IMR-90 (cell line): ENCODE measurements around the gene SSNA1. TPM values are rescaled to one million over a fixed set of nuclear protein-coding genes. Genes with fewer than 3 reads are reported as not detected.

Experiments
- ATAC-seq: fragments of 200-7000 bp; cut with Tn5 transposase; 2 replicates; pipeline ENCODE4 v1.9.1; 2020; ENCODE audit warnings: low read depth, mild to moderate bottlenecking, moderate library complexity
- BruUV-seq: library from RNA; stranded (reverse); fragments of 400-500 nt; replicated peaks from 2 replicates; lab custom pipeline; 2021; lab: Mats Ljungman, UMichigan
- CTCF ChIA-PET: fragments of 300-600 bp; formaldehyde crosslinking; extraction: SDS; loops from one replicate; lab custom pipeline; 2021; ENCODE audit warnings: antibody characterized with exemption; lab: Yijun Ruan, JAX
- POLR2A ChIA-PET: fragments of 300-600 bp; sonication (Branson Sonifier 250); formaldehyde crosslinking; loops from one replicate; lab custom pipeline; 2022; ENCODE audit warnings: antibody characterized with exemption; ENCODE audit not compliant: unreplicated experiment; lab: Charles Lee
- DNase-seq: peaks from one replicate; pipeline ENCODE4 v3.0.0; 2013
- H2AFZ ChIP-seq: replicated peaks from 2 replicates; pipeline ENCODE3; 2013; ENCODE audit warnings: low read length, mild to moderate bottlenecking; ENCODE audit not compliant: poor library complexity
- H2AK5ac ChIP-seq: 2 replicates; pipeline ENCODE4 v1.6.1; 2013; ENCODE audit warnings: low read depth, low read length, inconsistent platforms
- H2AK9ac ChIP-seq: replicated peaks from 2 replicates; pipeline ENCODE3; 2013; ENCODE audit warnings: mild to moderate bottlenecking, low read depth, low read length, moderate library complexity; ENCODE audit not compliant: poor library complexity
- H2BK120ac ChIP-seq: 2 replicates; pipeline ENCODE4 v1.6.1; 2013; ENCODE audit warnings: low read depth, low read length, inconsistent platforms
- H2BK15ac ChIP-seq: 3 replicates; pipeline ENCODE4 v1.6.1; 2013; ENCODE audit warnings: low read depth, low read length, inconsistent platforms
- H2BK20ac ChIP-seq: 2 replicates; pipeline ENCODE4 v1.6.1; 2013; ENCODE audit warnings: low read depth, mild to moderate bottlenecking, inconsistent platforms, low read length, moderate library complexity
- H2BK5ac ChIP-seq: 2 replicates; pipeline ENCODE4 v1.6.1; 2013; ENCODE audit warnings: mild to moderate bottlenecking, low read depth, low read length, inconsistent platforms; ENCODE audit not compliant: poor library complexity, severe bottlenecking
- H3K14ac ChIP-seq: replicated peaks from 2 replicates; pipeline ENCODE4 v1.6.1; 2013; ENCODE audit warnings: low read depth, low read length, inconsistent platforms
- H3K18ac ChIP-seq: 2 replicates; pipeline ENCODE4 v1.6.1; 2013; ENCODE audit warnings: low read depth, low read length, control low read depth
- H3K23ac ChIP-seq: 2 replicates; pipeline ENCODE4 v1.6.1; 2013; ENCODE audit warnings: low read depth, low read length, inconsistent platforms
- H3K27ac ChIP-seq: 2 replicates; pipeline ENCODE4 v1.5.1; 2013; ENCODE audit warnings: mild to moderate bottlenecking, control low read depth, low read length; ENCODE audit not compliant: insufficient read depth
- H3K27me3 ChIP-seq: 2 replicates; pipeline ENCODE4 v1.6.1; 2013; ENCODE audit warnings: low read length; ENCODE audit not compliant: control insufficient read depth, insufficient read depth
- H3K36me3 ChIP-seq: 2 replicates; pipeline ENCODE4 v1.6.1; 2013; ENCODE audit warnings: low read length, mixed read lengths; ENCODE audit not compliant: control insufficient read depth, insufficient read depth
- H3K4ac ChIP-seq: 2 replicates; pipeline ENCODE4 v1.6.1; 2013; ENCODE audit warnings: low read depth, low read length, inconsistent platforms
- H3K4me1 ChIP-seq: 2 replicates; pipeline ENCODE4 v1.6.1; 2013; ENCODE audit warnings: low read length, mixed read lengths; ENCODE audit not compliant: control insufficient read depth, insufficient read depth
- H3K4me2 ChIP-seq: 2 replicates; pipeline ENCODE4 v1.6.1; 2013; ENCODE audit warnings: low read depth, mild to moderate bottlenecking, control low read depth, low read length, moderate library complexity
- H3K4me3 ChIP-seq: 2 replicates; pipeline ENCODE4 v1.5.1; 2013; ENCODE audit warnings: low read depth, mild to moderate bottlenecking, control low read depth, low read length, moderate library complexity; ENCODE audit not compliant: insufficient read depth
- H3K56ac ChIP-seq: 2 replicates; pipeline ENCODE4 v1.6.1; 2013; ENCODE audit warnings: low read length, inconsistent platforms; ENCODE audit not compliant: insufficient read depth; ENCODE audit errors: extremely low read depth
- H3K79me1 ChIP-seq, 2 experiments: 2 replicates each; pipeline ENCODE4 v1.6.1; 2013; ENCODE audit warnings: low read length in 2 of 2, inconsistent platforms in 1 of 2, low read depth in 1 of 2
- H3K9ac ChIP-seq: 2 replicates; pipeline ENCODE4 v1.6.1; 2013; ENCODE audit warnings: low read depth, low read length, control low read depth
- H3K9me1 ChIP-seq: 2 replicates; pipeline ENCODE4 v1.6.1; 2013; ENCODE audit warnings: low read length, inconsistent platforms; ENCODE audit not compliant: insufficient read depth
- H3K9me3 ChIP-seq: 2 replicates; pipeline ENCODE4 v1.6.1; 2013; ENCODE audit warnings: low read length; ENCODE audit not compliant: control insufficient read depth, insufficient read depth
- H4K20me1 ChIP-seq: 2 replicates; pipeline ENCODE4 v1.6.1; 2013; ENCODE audit warnings: low read length, inconsistent platforms; ENCODE audit not compliant: insufficient read depth
- H4K5ac ChIP-seq: 2 replicates; pipeline ENCODE4 v1.6.1; 2013; ENCODE audit warnings: mild to moderate bottlenecking, low read depth, low read length, control low read depth
- H4K8ac ChIP-seq, 2 experiments: 2 replicates each; pipeline ENCODE4 v1.6.1; 2013; ENCODE audit warnings: low read depth in 2 of 2, low read length in 2 of 2, control low read depth in 1 of 2, inconsistent platforms in 1 of 2
- H4K91ac ChIP-seq: 2 replicates; pipeline ENCODE4 v1.6.1; 2013; ENCODE audit warnings: low read depth, low read length, inconsistent platforms; ENCODE audit not compliant: insufficient read depth
- RAD21 ChIP-seq: IDR thresholded peaks from 2 replicates; pipeline ENCODE4 v1.6.1; 2012; ENCODE audit warnings: low read length, improper control_type of control experiment
- RFX5 ChIP-seq: IDR thresholded peaks from 2 replicates; pipeline ENCODE4 v1.8.0; 2012; ENCODE audit warnings: low read depth, mild to moderate bottlenecking, low read length, moderate library complexity
- WGBS, 2 experiments: methylation state at CpG; one replicate each; pipeline versions ENCODE4 v1.1.5 to v1.1.7; 2013; ENCODE audit warnings: missing lambda C conversion rate in 2 of 2; ENCODE audit not compliant: insufficient read length in 1 of 2; ENCODE audit errors: extremely low coverage in 2 of 2; 5-methylcytosine and 5-hydroxymethylcytosine counted together
- dilution Hi-C: fragments of 300-500 bp; cut with HindIII; formaldehyde crosslinking; loops from one replicate; pipeline ENCODE4 v1.14.3; 2018; ENCODE audit warnings: low sequenced_read_pairs; ENCODE audit not compliant: unreplicated experiment
- in situ Hi-C: fragments of 300-500 bp; cut with MboI; formaldehyde crosslinking; loops from 3 replicates; pipeline ENCODE4 v1.14.3; 2019; ENCODE audit warnings: low sequenced_read_pairs, inconsistent platforms, mixed read lengths
- intact Hi-C: fragments of 100-400 bp; cut with micrococcal nuclease; formaldehyde crosslinking; loops from 2 replicates; pipeline ENCODE4 v1.10.0; 2022
- polyA plus RNA-seq, 3 experiments: library from polyadenylated mRNA; depleted of rRNA; stranded (reverse); fragments of >200 nt; gene quantifications; 2 replicates each; pipeline ENCODE4 v1.2.3, GENCODE V29; 2012; ENCODE audit warnings: low replicate concordance in 1 of 3
- total RNA-seq: library from RNA; depleted of rRNA; stranded (reverse); fragments of >200 nt; gene quantifications from 2 replicates; pipeline ENCODE4 v1.2.3, GENCODE V29; 2012

Gene SSNA1
- total and polyA plus RNA-seq, 2 of the 4 experiments (the other 2 are of a cell fraction) = 55.7 to 86.7 TPM

DNA sequence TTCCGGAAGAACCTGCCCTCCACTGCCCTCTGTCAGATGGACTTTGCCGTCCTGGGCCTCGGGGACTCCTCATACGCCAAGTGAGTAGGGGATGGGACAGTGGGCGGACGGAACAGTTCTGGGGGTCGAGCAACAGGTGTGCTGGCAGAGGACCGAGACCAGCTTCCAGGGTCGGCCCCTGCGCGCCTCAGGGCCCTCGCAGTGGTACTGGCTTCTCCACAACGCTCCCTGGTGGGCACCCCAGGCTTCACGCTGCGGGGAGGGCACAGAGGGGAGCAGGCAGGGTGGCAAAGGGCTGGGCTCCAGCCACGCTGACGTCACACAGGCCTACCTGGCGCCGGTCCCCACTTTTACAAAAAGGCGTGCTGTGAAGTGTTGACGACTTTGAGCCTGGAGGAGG lies 24.0 kb downstream of the SSNA1 start:
- TF ChIP-seq RAD21 = no peak
- no peak for TF ChIP-seq RFX5
- WGBS, 2 experiments = 90% methylated on average over 15 of the region's 21 CpGs; no CpG with 5 or more reads in 1 of the 2 experiments
- H4K8ac ChIP-seq = no peak overlapping the region
- no peak overlapping the region for H2BK120ac ChIP-seq
- H3K9me3 ChIP-seq = no peaks in the 10 kb centered on the region
- no peak overlapping the region for H3K18ac ChIP-seq
- no peak overlapping the region for H4K91ac ChIP-seq
- ATAC-seq = no peak
- no peak overlapping the region for H3K23ac ChIP-seq
- ChIA-PET CTCF (no interaction called here), POLR2A (no interaction called here)
- no peaks in the 10 kb centered on the region for H4K20me1 ChIP-seq
- H3K79me1 ChIP-seq = peaks cover 4 to 5% of the 10 kb centered on the region in 2 experiments
- H3K9ac ChIP-seq = no peak overlapping the region
- BruUV-seq = no TSS peak
- dilution Hi-C loops = no loop called here
- H2BK5ac ChIP-seq = no peak overlapping the region
- DNase-seq = no peak
- no peak overlapping the region for H2AK9ac ChIP-seq
- H3K36me3 ChIP-seq = peaks cover 22% of the 10 kb centered on the region
- H2AFZ ChIP-seq = no peak overlapping the region
- no peak overlapping the region for H2BK15ac ChIP-seq
- H3K4me3 ChIP-seq = no peak overlapping the region
- intact Hi-C loops = no loop called here
- in situ Hi-C loops = no loop called here
- no peak overlapping the region for H3K14ac ChIP-seq
- no peak overlapping the region for H3K4ac ChIP-seq
- no peak overlapping the region for H3K4me2 ChIP-seq
- H3K9me1 ChIP-seq = no peaks in the 10 kb centered on the region
- no peak overlapping the region for H2AK5ac ChIP-seq
- H3K4me1 ChIP-seq = no peaks in the 10 kb centered on the region
- H2BK20ac ChIP-seq = no peak overlapping the region
- H3K27me3 ChIP-seq = no peaks in the 10 kb centered on the region
- H4K5ac ChIP-seq = no peak overlapping the region
- no peak overlapping the region for H3K56ac ChIP-seq
- H3K27ac ChIP-seq = no peak overlapping the region
